RWPE2 (cell line): ENCODE measurements around the gene SP140.

Source experiments
- ATAC-seq: fragments of 200-7000 bp; cut with Tn5 transposase; 3 replicates; pipeline ENCODE4 v1.9.1; 2021; ENCODE audit warnings: low read depth
- DNase-seq: peaks from one replicate; pipeline ENCODE4 v3.0.0-alpha.2; 2020; ENCODE audit warnings: low spot score
- H3K27ac ChIP-seq: fragments of 450-650 bp; 2 replicates; pipeline ENCODE4 v1.5.1; 2017; ENCODE audit warnings: mild to moderate bottlenecking; ENCODE audit not compliant: poor library complexity, severe bottlenecking
- H3K27me3 ChIP-seq: fragments of 250-450 bp; sonication (Bioruptor Pico); 2 replicates; pipeline ENCODE4 v1.5.1; 2021; ENCODE audit warnings: mild to moderate bottlenecking, moderate library complexity; ENCODE audit not compliant: insufficient read depth, poor library complexity, severe bottlenecking
- H3K36me3 ChIP-seq: fragments of 250-450 bp; sonication (Bioruptor Pico); 2 replicates; pipeline ENCODE4 v1.5.1; 2020; ENCODE audit warnings: low read depth, mild to moderate bottlenecking, moderate library complexity
- H3K4me1 ChIP-seq: fragments of 250-450 bp; sonication (Bioruptor Pico); 2 replicates; pipeline ENCODE4 v1.5.1; 2021; ENCODE audit warnings: mild to moderate bottlenecking, moderate library complexity; ENCODE audit not compliant: insufficient read depth, poor library complexity, severe bottlenecking
- H3K4me3 ChIP-seq: fragments of 250-450 bp; sonication (Bioruptor Pico); 2 replicates; pipeline ENCODE4 v1.5.1; 2021; ENCODE audit warnings: mild to moderate bottlenecking, moderate library complexity; ENCODE audit not compliant: severe bottlenecking
- H3K9me3 ChIP-seq: fragments of 250-450 bp; sonication (Bioruptor Pico); 2 replicates; pipeline ENCODE4 v1.5.1; 2021; ENCODE audit warnings: mild to moderate bottlenecking, moderate library complexity; ENCODE audit not compliant: severe bottlenecking
- CTCF ChIP-seq: fragments of 450-650 bp; IDR thresholded peaks from one replicate; pipeline ENCODE4 v1.5.1; 2017; ENCODE audit warnings: mild to moderate bottlenecking, moderate library complexity; ENCODE audit not compliant: poor library complexity, severe bottlenecking

The SP140 gene

GRCh38 chr2:230325316-230326243 lies 100.0 kb downstream of the SP140 start:
- DNase-seq: no peak
- Histone ChIP-seq H3K4me3 (no peak overlapping the region), H3K36me3 (peaks cover 9% of the 10 kb centered on the region), H3K27me3 (no peaks in the 10 kb centered on the region), H3K9me3 (no peaks in the 10 kb centered on the region), H3K27ac (no peak overlapping the region), H3K4me1 (peaks cover 8% of the 10 kb centered on the region)
- no peak for TF ChIP-seq CTCF
- no peak for ATAC-seq

GRCh38 chr2:230326453-230327417 lies 101.2 kb downstream of the SP140 start, which contains the start of gene SP140L:
TSS of gene SP140L (plus strand) at chr2:230327193. CDS start at chr2:230327270, 77 bp downstream.
- ATAC-seq (peak; percentile 98), DNase-seq (peak; percentile 79)
- Histone ChIP-seq H3K4me1 (peaks cover 8% of the 10 kb centered on the region), H3K9me3 (no peaks in the 10 kb centered on the region), H3K27me3 (no peaks in the 10 kb centered on the region), H3K4me3 (peak within 1 kb of the TSS; percentile 39), H3K36me3 (peaks cover 13% of the 10 kb centered on the region), H3K27ac (peak within 1 kb of the TSS; percentile 38)
- no peak for TF ChIP-seq CTCF

- DNase-seq: no peak
- peaks cover 8% of the 10 kb centered on the region for H3K4me1 ChIP-seq
- H3K36me3 ChIP-seq: peaks cover 19% of the 10 kb centered on the region
- ATAC-seq: peak; percentile 9; the same call in 1 of the 3 replicates
- no peaks in the 10 kb centered on the region for H3K27me3 ChIP-seq
- no peak for TF ChIP-seq CTCF
- peak overlapping the region; percentile 39 for H3K4me3 ChIP-seq
- peak overlapping the region; percentile 38 for H3K27ac ChIP-seq
- no peaks in the 10 kb centered on the region for H3K9me3 ChIP-seq
These were observed 102.0 kb downstream of the SP140 start for GRCh38 chr2:230327418-230328154.

GRCh38 chr2:230328155-230328458 lies 102.6 kb downstream of the SP140 start:
- no peak for TF ChIP-seq CTCF
- no peak overlapping the region for H3K27ac ChIP-seq
- H3K27me3 ChIP-seq: no peaks in the 10 kb centered on the region
- H3K4me3 ChIP-seq: no peak overlapping the region
- H3K4me1 ChIP-seq: peaks cover 8% of the 10 kb centered on the region
- DNase-seq: no peak
- H3K9me3 ChIP-seq: no peaks in the 10 kb centered on the region
- ATAC-seq: no peak
- peaks cover 19% of the 10 kb centered on the region for H3K36me3 ChIP-seq
